ENCODE data around the gene FH. TPM values are rescaled to one million over a fixed set of nuclear protein-coding genes. Genes with fewer than 3 reads are reported as not detected.

Gene FH
- total and polyA plus RNA-seq, 2 donors (not counting 1 experiment from before 2014, with no cell fraction given) = 18.5 to 32.4 TPM

DNA sequence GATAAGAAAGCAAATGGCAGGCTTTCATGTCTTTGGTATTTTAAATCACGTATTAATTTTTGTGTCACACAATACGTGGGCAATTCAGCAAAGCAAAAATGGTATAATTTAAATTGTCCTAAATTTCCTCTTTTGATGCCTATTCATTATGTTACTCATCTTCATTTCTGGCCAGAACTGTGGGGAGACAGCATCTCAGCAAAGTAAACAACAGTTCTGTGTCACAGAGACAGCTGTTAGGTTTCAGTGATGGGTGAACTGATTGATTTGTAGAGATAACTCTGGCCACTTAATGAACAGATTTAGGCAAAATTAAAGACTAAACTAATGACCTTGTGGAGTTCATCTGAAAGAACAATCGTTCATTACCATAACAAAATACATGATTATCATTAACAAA is 49.2 kb downstream of the FH start:
- H3K36me3 ChIP-seq (replicated peaks in 1 of 2; ENCODE audit: control extremely low read depth in 1 of 2, control insufficient read depth in 1 of 2, extremely low read depth in 1 of 2, insufficient read depth in 2 of 2, low read length in 1 of 2) = no peaks in the 10 kb centered on the region
- H3K27me3 ChIP-seq (replicated peaks in 1 of 4; ENCODE audit: control extremely low read depth in 1 of 4, control insufficient read depth in 3 of 4, insufficient read depth in 4 of 4, low read length in 3 of 4) = peaks cover 0 to 6% (median 2%) of the 10 kb centered on the region in 4 experiments
- H2AFZ ChIP-seq (ENCODE audit: insufficient read depth, low read depth, low read length, poor library complexity, severe bottlenecking) = no peak overlapping the region
- no peaks in the 10 kb centered on the region for H3K9me3 ChIP-seq (ENCODE audit: control extremely low read depth in 1 of 3, control insufficient read depth in 2 of 3, insufficient read depth in 1 of 3, low read length in 2 of 3)
- no peak for ATAC-seq (ENCODE audit: low read depth)
- H3K79me2 ChIP-seq (ENCODE audit: control insufficient read depth, insufficient read depth, low read length) = no peaks in the 10 kb centered on the region
- POLR2A ChIA-PET = no interaction called here
- no peaks in the 10 kb centered on the region for H4K20me1 ChIP-seq (ENCODE audit: control insufficient read depth, insufficient read depth, low read length, poor library complexity, severe bottlenecking)
- Mint-ChIP-seq H3K27me3 (peaks cover 8% of the 10 kb centered on the region), H3K9me3 (ENCODE audit: insufficient read depth) (no peaks in the 10 kb centered on the region), H3K4me3 (no peak overlapping the region), H3K4me1 (no peaks in the 10 kb centered on the region), H3K27ac (no peak overlapping the region)
- TF ChIP-seq, protein P1, sequence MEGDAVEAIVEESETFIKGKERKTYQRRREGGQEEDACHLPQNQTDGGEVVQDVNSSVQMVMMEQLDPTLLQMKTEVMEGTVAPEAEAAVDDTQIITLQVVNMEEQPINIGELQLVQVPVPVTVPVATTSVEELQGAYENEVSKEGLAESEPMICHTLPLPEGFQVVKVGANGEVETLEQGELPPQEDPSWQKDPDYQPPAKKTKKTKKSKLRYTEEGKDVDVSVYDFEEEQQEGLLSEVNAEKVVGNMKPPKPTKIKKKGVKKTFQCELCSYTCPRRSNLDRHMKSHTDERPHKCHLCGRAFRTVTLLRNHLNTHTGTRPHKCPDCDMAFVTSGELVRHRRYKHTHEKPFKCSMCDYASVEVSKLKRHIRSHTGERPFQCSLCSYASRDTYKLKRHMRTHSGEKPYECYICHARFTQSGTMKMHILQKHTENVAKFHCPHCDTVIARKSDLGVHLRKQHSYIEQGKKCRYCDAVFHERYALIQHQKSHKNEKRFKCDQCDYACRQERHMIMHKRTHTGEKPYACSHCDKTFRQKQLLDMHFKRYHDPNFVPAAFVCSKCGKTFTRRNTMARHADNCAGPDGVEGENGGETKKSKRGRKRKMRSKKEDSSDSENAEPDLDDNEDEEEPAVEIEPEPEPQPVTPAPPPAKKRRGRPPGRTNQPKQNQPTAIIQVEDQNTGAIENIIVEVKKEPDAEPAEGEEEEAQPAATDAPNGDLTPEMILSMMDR (IDR thresholded peaks at IDR 0.05) = no peak
- TF ChIP-seq EZH2 (IDR thresholded peaks at IDR 0.05; ENCODE audit: borderline replicate concordance, insufficient read depth, low read depth, low read length, poor library complexity, severe bottlenecking) = no peak
- intact Hi-C loops (cut with micrococcal nuclease) = no loop called here
- DNase-seq = no peak
- no peak overlapping the region for H3K4me2 ChIP-seq (replicated peaks; ENCODE audit: low read depth, low read length, poor library complexity, severe bottlenecking)
- no CpG with 5 or more reads among the region's 3 CpGs for WGBS (ENCODE audit: insufficient coverage)
- CTCF ChIA-PET = interaction anchor here (1.1 kb wide), 1 partner anchor 16 kb away, joined by 3 read pairs; no protein-coding TSS in a partner anchor
- no peaks in the 10 kb centered on the region for H3K4me1 ChIP-seq (ENCODE audit: control insufficient read depth in 2 of 2, insufficient read depth in 2 of 2, low read length in 2 of 2)
- H3K9ac ChIP-seq (ENCODE audit: low read length) = no peak overlapping the region
- no peak overlapping the region for H3K27ac ChIP-seq (ENCODE audit: low read length in 2 of 2)
- H3K4me3 ChIP-seq (ENCODE audit: control extremely low read depth in 1 of 5, extremely low read depth in 1 of 5, insufficient read depth in 1 of 5, low read depth in 2 of 5, low read length in 4 of 5) = no peak overlapping the region

DNA sequence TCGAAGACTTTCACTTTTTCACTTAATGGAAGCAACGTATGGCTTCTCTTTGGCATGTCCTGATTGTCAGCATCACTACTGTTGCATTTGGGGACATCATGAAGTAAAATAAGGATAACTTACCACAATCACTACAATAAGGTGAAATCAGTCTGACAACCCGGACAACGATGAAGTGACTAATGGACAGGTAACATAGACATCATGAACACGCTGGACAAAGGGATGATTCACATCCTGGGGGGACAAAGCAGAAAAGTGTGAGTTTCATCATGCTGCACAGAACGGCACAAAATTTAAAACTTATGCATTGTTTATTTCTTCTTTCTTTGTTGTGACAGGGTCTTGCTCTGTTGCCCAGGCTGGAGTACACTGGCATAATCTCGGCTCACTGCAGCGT is 53.9 kb downstream of the FH start:
- ChIA-PET POLR2A (no interaction called here), CTCF (no interaction called here)
- Histone ChIP-seq H3K4me1 (ENCODE audit: control insufficient read depth in 2 of 2, insufficient read depth in 2 of 2, low read length in 2 of 2) (no peaks in the 10 kb centered on the region), H3K36me3 (replicated peaks in 1 of 2; ENCODE audit: control extremely low read depth in 1 of 2, control insufficient read depth in 1 of 2, extremely low read depth in 1 of 2, insufficient read depth in 2 of 2, low read length in 1 of 2) (no peaks in the 10 kb centered on the region), H3K27me3 (replicated peaks in 1 of 4; ENCODE audit: control extremely low read depth in 1 of 4, control insufficient read depth in 3 of 4, insufficient read depth in 4 of 4, low read length in 3 of 4) (peaks cover 0 to 3% (median 0%) of the 10 kb centered on the region in 4 experiments), H4K20me1 (ENCODE audit: control insufficient read depth, insufficient read depth, low read length, poor library complexity, severe bottlenecking) (no peaks in the 10 kb centered on the region), H3K4me2 (replicated peaks; ENCODE audit: low read depth, low read length, poor library complexity, severe bottlenecking) (no peak overlapping the region), H3K27ac (ENCODE audit: low read length in 2 of 2) (no peak overlapping the region), H3K79me2 (ENCODE audit: control insufficient read depth, insufficient read depth, low read length) (no peaks in the 10 kb centered on the region), H2AFZ (ENCODE audit: insufficient read depth, low read depth, low read length, poor library complexity, severe bottlenecking) (no peak overlapping the region), H3K9me3 (ENCODE audit: control extremely low read depth in 1 of 3, control insufficient read depth in 2 of 3, insufficient read depth in 1 of 3, low read length in 2 of 3) (no peaks in the 10 kb centered on the region), H3K9ac (ENCODE audit: low read length) (no peak overlapping the region), H3K4me3 (ENCODE audit: control extremely low read depth in 1 of 5, extremely low read depth in 1 of 5, insufficient read depth in 1 of 5, low read depth in 2 of 5, low read length in 4 of 5) (no peak overlapping the region)
- Mint-ChIP-seq H3K4me1 (no peaks in the 10 kb centered on the region), H3K27me3 (peaks cover 4% of the 10 kb centered on the region), H3K4me3 (no peak overlapping the region), H3K27ac (no peak overlapping the region), H3K9me3 (ENCODE audit: insufficient read depth) (no peaks in the 10 kb centered on the region)
- TF ChIP-seq, protein P1 (IDR thresholded peaks at IDR 0.05) = no peak
- TF ChIP-seq EZH2 (IDR thresholded peaks at IDR 0.05; ENCODE audit: borderline replicate concordance, insufficient read depth, low read depth, low read length, poor library complexity, severe bottlenecking) = no peak
- DNase-seq (no peak), ATAC-seq (ENCODE audit: low read depth) (no peak)
- intact Hi-C loops (cut with micrococcal nuclease) = no loop called here
- 87% methylated on average over 3 of the region's 8 CpGs for WGBS (ENCODE audit: insufficient coverage)
